Mucosa of descending colon (tissue), 3 donors: ENCODE measurements around the gene ALKBH7. TPM values are rescaled to one million over a fixed set of nuclear protein-coding genes. Genes with fewer than 3 reads are reported as not detected.
"Not testable (repeated sequence)": the region's sequence is repeated elsewhere in the genome, so short reads cannot be mapped to it uniquely, and the experiment has no call there.

ENCODE experiments used
- ATAC-seq: fragments of 200-7000 bp; cut with Tn5 transposase; one replicate; pipeline ENCODE4 v1.9.1; 2020; ENCODE audit warnings: mild to moderate bottlenecking, moderate library complexity
- DNase-seq, 3 donors: peaks; one replicate each; pipeline ENCODE4 v3.0.0-alpha.2; 2020
- H3K36me3 ChIP-seq: fragments of 200-600 bp; one replicate; pipeline ENCODE4 v1.8.0; 2021; ENCODE audit warnings: low read depth, mild to moderate bottlenecking
- H3K4me1 ChIP-seq: fragments of 200-600 bp; one replicate; pipeline ENCODE4 v1.8.0; 2021; ENCODE audit warnings: low read depth, mild to moderate bottlenecking
- H3K4me3 ChIP-seq: fragments of 200-600 bp; one replicate; pipeline ENCODE4 v1.8.0; 2021; ENCODE audit warnings: mild to moderate bottlenecking
- H3K9me3 ChIP-seq: fragments of 200-600 bp; one replicate; pipeline ENCODE4 v1.8.0; 2021; ENCODE audit warnings: mild to moderate bottlenecking
- CTCF ChIP-seq: fragments of 200-600 bp; IDR thresholded peaks from one replicate; pipeline ENCODE4 v1.8.0; 2022; ENCODE audit warnings: antibody characterized with exemption, mild to moderate bottlenecking
- intact Hi-C, 2 donors: fragments of 100-400 bp; cut with DNase I in 1 of 2; cut with micrococcal nuclease in 1 of 2; formaldehyde crosslinking; loops; one replicate each; pipeline versions ENCODE4 v1.11.0 to v1.11.1; 2022; cut with DNase I, micrococcal nuclease
- total RNA-seq, 3 donors: library from RNA; stranded (reverse); fragmentation: NEBNext Ultra II Directional in 2 of 3; extraction: Animal tissue kit (Norgen Biotek cat#: 25700) in 2 of 3; gene quantifications; one replicate each; pipeline versions ENCODE4 v1.2.1 to v1.2.4, GENCODE V29; 2021 to 2023
- donor health status: DM: no; HTN: no; CAD: no; lungs with moderate emphysema.
- donor health status: DM: no; HTN: no; CAD: no.
- donor health status: DM: no; HTN: yes; CAD: no.

ALKBH7 gene
- total RNA-seq, 3 donors from 2014 or later, result 87.5 to 173 (median 110) TPM

GRCh38 chr19:6352381-6353165, 20.0 kb upstream of the ALKBH7 start:
- ATAC-seq, result no peak
- intact Hi-C loops, result no loop called here
- H3K9me3 ChIP-seq, result no peaks in the 10 kb centered on the region
- no peak overlapping the region for H3K4me3 ChIP-seq
- TF ChIP-seq CTCF, result no peak
- no peaks in the 10 kb centered on the region for H3K4me1 ChIP-seq
- no peaks in the 10 kb centered on the region for H3K36me3 ChIP-seq
- no peak for DNase-seq

- ATAC-seq, result no peak
- DNase-seq, result no peak
- Histone ChIP-seq H3K9me3 (no peaks in the 10 kb centered on the region), H3K4me3 (no peak overlapping the region), H3K36me3 (no peaks in the 10 kb centered on the region), H3K4me1 (no peaks in the 10 kb centered on the region)
- intact Hi-C loops, result no loop called here
- no peak for TF ChIP-seq CTCF
Observed at GRCh38 chr19:6354098-6354674, 18.4 kb upstream of the ALKBH7 start.

GRCh38 chr19:6355321-6356040, 17.1 kb upstream of the ALKBH7 start:
- H3K4me1 ChIP-seq, H3K4me3 ChIP-seq, intact Hi-C loops, ATAC-seq, DNase-seq, H3K9me3 ChIP-seq, H3K36me3 ChIP-seq: not testable (repeated sequence)

GRCh38 chr19:6357174-6357573, 15.4 kb upstream of the ALKBH7 start:
- no peaks in the 10 kb centered on the region for H3K9me3 ChIP-seq
- intact Hi-C loops, result no loop called here
- ATAC-seq (no peak), DNase-seq (no peak)
- no peak for TF ChIP-seq CTCF
- no peak overlapping the region for H3K4me3 ChIP-seq
- no peaks in the 10 kb centered on the region for H3K36me3 ChIP-seq
- H3K4me1 ChIP-seq, result peaks cover under 1% of the 10 kb centered on the region

GRCh38 chr19:6358003-6358402, 14.6 kb upstream of the ALKBH7 start:
- intact Hi-C loops, result no loop called here
- no peak for TF ChIP-seq CTCF
- ATAC-seq, result no peak
- no peaks in the 10 kb centered on the region for H3K9me3 ChIP-seq
- H3K4me1 ChIP-seq, result peaks cover 7% of the 10 kb centered on the region
- DNase-seq, result no peak
- H3K4me3 ChIP-seq, result no peak overlapping the region
- H3K36me3 ChIP-seq, result no peaks in the 10 kb centered on the region
